Glomerular visceral epithelial cell (primary cell): Measurements from ENCODE around the gene FGF14.
"Not testable (repeated sequence)": the region's sequence is repeated elsewhere in the genome, so short reads cannot be mapped to it uniquely, and the experiment has no call there.

Source experiments
- DNase-seq: peaks from one replicate; pipeline ENCODE4 v3.0.0-alpha.2; 2016; ENCODE audit errors: extremely low spot score

The FGF14 gene

GRCh38 chr13:102040812-102041211 lies 361.0 kb downstream of the FGF14 start:
- DNase-seq: no peak

GRCh38 chr13:102039264-102039663 lies 362.6 kb downstream of the FGF14 start:
- no peak for DNase-seq

GRCh38 chr13:102038787-102039186 lies 363.1 kb downstream of the FGF14 start:
- DNase-seq: no peak

GRCh38 chr13:102035969-102036368 lies 365.9 kb downstream of the FGF14 start:
- DNase-seq: no peak

- DNase-seq: no peak
Measured at GRCh38 chr13:102033857-102034331, 368.0 kb downstream of the FGF14 start.

- no peak for DNase-seq
Measured at GRCh38 chr13:102033386-102033785, 368.5 kb downstream of the FGF14 start.

- no peak for DNase-seq
Measured at GRCh38 chr13:102028868-102029267, 373.0 kb downstream of the FGF14 start.

- DNase-seq: no peak
Measured at GRCh38 chr13:102028206-102028605, 373.6 kb downstream of the FGF14 start.

GRCh38 chr13:102021777-102022176 lies 380.1 kb downstream of the FGF14 start:
- DNase-seq: no peak

- peak; percentile 1 for DNase-seq
Measured at GRCh38 chr13:102020611-102021216, 381.1 kb downstream of the FGF14 start.

- no peak for DNase-seq
Measured at GRCh38 chr13:102018716-102019115, 383.1 kb downstream of the FGF14 start.

GRCh38 chr13:102017248-102017647 lies 384.6 kb downstream of the FGF14 start:
- no peak for DNase-seq

GRCh38 chr13:102012299-102013293 lies 389.3 kb downstream of the FGF14 start:
- no peak for DNase-seq

GRCh38 chr13:102011455-102011854 lies 390.4 kb downstream of the FGF14 start:
- not testable (repeated sequence) for DNase-seq

- no peak for DNase-seq
Measured at GRCh38 chr13:102003848-102004570, 397.8 kb downstream of the FGF14 start.

GRCh38 chr13:102002287-102002686 lies 399.6 kb downstream of the FGF14 start:
- no peak for DNase-seq

- no peak for DNase-seq
Measured at GRCh38 chr13:102000764-102001163, 401.1 kb downstream of the FGF14 start.

- DNase-seq: no peak
Measured at GRCh38 chr13:101998129-101998528, 403.7 kb downstream of the FGF14 start.

GRCh38 chr13:101996954-101997353 lies 404.9 kb downstream of the FGF14 start:
- DNase-seq: no peak

- no peak for DNase-seq
Measured at GRCh38 chr13:101989798-101990350, 412.0 kb downstream of the FGF14 start.

- no peak for DNase-seq
Measured at GRCh38 chr13:101988140-101988539, 413.7 kb downstream of the FGF14 start.

- no peak for DNase-seq
Measured at GRCh38 chr13:101986316-101986715, 415.5 kb downstream of the FGF14 start.
